Hepatocyte (in vitro differentiated cells): Measurements from ENCODE around the gene CTAG1A.

ENCODE experiments used
- CTCF ChIP-seq: fragments of 200-600 bp; sonication (generic); IDR thresholded peaks from 2 replicates; pipeline ENCODE4 v1.5.1; 2016; ENCODE audit warnings: antibody characterized with exemption, mild to moderate bottlenecking; ENCODE audit not compliant: poor library complexity
- EZH2 ChIP-seq: fragments of 200-600 bp; sonication (generic); IDR thresholded peaks from 2 replicates; pipeline ENCODE4 v1.6.1; 2016; ENCODE audit warnings: antibody characterized with exemption, mild to moderate bottlenecking, borderline replicate concordance
- EZH2phosphoT487 ChIP-seq: fragments of 200-600 bp; sonication (generic); IDR thresholded peaks from one replicate; pipeline ENCODE4 v1.6.1; 2018; ENCODE audit warnings: antibody characterized with exemption, mild to moderate bottlenecking, low read depth, moderate library complexity; ENCODE audit not compliant: unreplicated experiment, severe bottlenecking

DNA sequence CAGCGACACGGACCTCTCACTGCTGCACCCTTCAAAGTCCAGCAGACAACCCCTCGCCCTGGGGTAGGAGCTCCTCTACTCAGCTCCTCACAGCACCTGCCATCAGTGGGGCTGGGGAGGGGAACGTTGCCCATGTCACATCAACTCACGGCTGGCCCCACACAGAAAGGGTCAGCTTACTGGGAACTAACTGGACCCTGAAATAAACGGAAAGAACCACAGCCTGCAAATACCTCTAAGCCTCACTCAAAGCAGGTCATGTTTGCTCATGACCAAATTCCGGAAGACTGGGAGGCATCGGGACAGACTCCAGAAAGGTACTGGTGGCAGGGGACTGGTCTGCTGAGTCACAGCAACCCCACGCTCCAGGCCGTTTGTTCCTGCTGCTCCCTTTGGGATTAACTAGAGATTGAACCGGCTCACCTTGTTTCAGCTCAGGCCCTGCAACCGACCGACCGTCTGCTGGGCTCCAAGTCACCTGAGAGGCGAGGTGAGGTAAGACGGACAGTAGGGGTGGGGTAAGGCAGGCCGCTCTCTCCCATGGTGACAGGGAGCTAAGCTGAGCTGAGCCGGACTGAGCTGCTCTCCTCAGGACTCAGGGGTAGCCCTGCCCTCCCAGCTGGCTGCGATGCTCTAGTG is 43.9 kb upstream of the CTAG1A start:
- TF ChIP-seq CTCF (no peak), EZH2 (no peak), EZH2phosphoT487 (no peak)
